ENCODE data around the gene RPTOR.

- TF ChIP-seq POLR2A (IDR thresholded peaks at IDR 0.05; ENCODE audit: low read length), result no peak
- TF ChIP-seq GATA1 (IDR thresholded peaks at IDR 0.05; ENCODE audit: low read depth, low read length), result no peak
Measured at GRCh38 chr17:80598813-80599545, 54.3 kb downstream of the RPTOR start.

All from erythroblast (primary cell).